Central memory CD4-positive, alpha-beta T cell (primary cell): Measurements from ENCODE around the gene EP400.

ENCODE experiments used
- DNase-seq: peaks from one replicate; pipeline ENCODE4 v3.0.0; 2022

The EP400 gene

GRCh38 chr12:131911851-131912477, 37.8 kb upstream of the EP400 start:
- DNase-seq, result no peak

- no peak for DNase-seq
Observed at GRCh38 chr12:131912518-131913274, 37.0 kb upstream of the EP400 start.

- no peak for DNase-seq
Observed at GRCh38 chr12:131913666-131914065, 36.1 kb upstream of the EP400 start.

GRCh38 chr12:131914179-131914702, 35.5 kb upstream of the EP400 start:
- no peak for DNase-seq

GRCh38 chr12:131915000-131915689, 34.6 kb upstream of the EP400 start:
- no peak for DNase-seq

GRCh38 chr12:131915823-131916222, 33.9 kb upstream of the EP400 start:
- no peak for DNase-seq

- no peak for DNase-seq
Observed at GRCh38 chr12:131916306-131917138, 33.2 kb upstream of the EP400 start.

- no peak for DNase-seq
Observed at GRCh38 chr12:131917139-131917710, 32.5 kb upstream of the EP400 start.

- no peak for DNase-seq
Observed at GRCh38 chr12:131917711-131918306, 31.9 kb upstream of the EP400 start.

GRCh38 chr12:131918311-131919050, 31.3 kb upstream of the EP400 start:
- DNase-seq, result no peak

GRCh38 chr12:131919051-131919347, 30.7 kb upstream of the EP400 start:
- DNase-seq, result no peak

GRCh38 chr12:131919366-131920156, 30.2 kb upstream of the EP400 start:
- DNase-seq, result no peak

GRCh38 chr12:131920157-131920508, 29.6 kb upstream of the EP400 start:
- DNase-seq, result no peak

- DNase-seq, result no peak
Observed at GRCh38 chr12:131920902-131921840, 28.6 kb upstream of the EP400 start.

- no peak for DNase-seq
Observed at GRCh38 chr12:131921866-131922769, 27.6 kb upstream of the EP400 start.

- DNase-seq, result no peak
Observed at GRCh38 chr12:131922772-131923171, 27.0 kb upstream of the EP400 start.

- no peak for DNase-seq
Observed at GRCh38 chr12:131923260-131923659, 26.5 kb upstream of the EP400 start.
